ENCODE measurements around the gene TIMM8B. TPM values are rescaled to one million over a fixed set of nuclear protein-coding genes. Genes with fewer than 3 reads are reported as not detected.

TIMM8B gene
- total RNA-seq, 1 experiment from 2014 or later = 62.1 TPM

DNA sequence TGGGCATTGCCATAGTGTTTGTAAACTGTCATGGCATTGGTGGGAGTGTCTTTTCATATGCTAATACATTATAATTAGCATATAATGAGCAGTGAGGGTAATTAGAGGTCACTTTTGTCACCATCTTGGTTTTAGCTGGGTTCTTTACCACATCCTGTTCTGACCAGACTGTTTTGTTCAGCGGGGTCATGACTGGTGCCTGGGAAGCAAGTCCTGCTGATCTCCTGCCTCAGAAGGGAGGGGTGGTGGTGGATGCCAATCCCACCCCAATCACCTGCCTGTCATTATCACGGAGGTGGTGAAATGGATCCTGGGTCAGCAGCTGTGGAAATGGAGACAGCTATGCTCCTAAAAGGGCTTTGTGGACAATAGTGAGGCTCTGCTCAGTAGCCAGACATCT is 46.2 kb upstream of the TIMM8B start:
- Histone ChIP-seq H3K4me1 (ENCODE audit: control insufficient read depth in 1 of 2, insufficient read depth in 2 of 2, low read length in 2 of 2) (peaks cover 42 to 52% of the 10 kb centered on the region in 2 experiments), H3K79me2 (ENCODE audit: insufficient read depth, low read length) (no peaks in the 10 kb centered on the region), H3K27ac (ENCODE audit: low read depth, low read length) (no peak overlapping the region), H3K9me3 (ENCODE audit: control insufficient read depth in 1 of 2, insufficient read depth in 1 of 2, low read depth in 1 of 2, low read length in 2 of 2) (no peaks in the 10 kb centered on the region), H3K4me3 (replicated peaks in 1 of 2; ENCODE audit: low read depth in 1 of 2, low read length in 2 of 2) (no peak overlapping the region), H3K27me3 (ENCODE audit: insufficient read depth, low read length) (no peaks in the 10 kb centered on the region), H3K4me2 (ENCODE audit: low read length) (no peak overlapping the region), H3K9me2 (ENCODE audit: insufficient read depth) (no peaks in the 10 kb centered on the region), H4K20me1 (ENCODE audit: insufficient read depth) (no peaks in the 10 kb centered on the region), H2AFZ (ENCODE audit: low read depth, low read length, poor library complexity, severe bottlenecking) (no peak overlapping the region), H3K9ac (ENCODE audit: low read length) (no peak overlapping the region), H3K36me3 (ENCODE audit: control insufficient read depth in 1 of 2, insufficient read depth in 2 of 2, low read length in 2 of 2) (no peaks in the 10 kb centered on the region)
- TF ChIP-seq YY1 (IDR thresholded peaks at IDR 0.05; ENCODE audit: extremely low read depth, insufficient replicate concordance, low read depth, low read length) = no peak
- no peak for TF ChIP-seq EZH2phosphoT487 (IDR thresholded peaks at IDR 0.05; ENCODE audit: borderline replicate concordance)
- TF ChIP-seq, protein P1, sequence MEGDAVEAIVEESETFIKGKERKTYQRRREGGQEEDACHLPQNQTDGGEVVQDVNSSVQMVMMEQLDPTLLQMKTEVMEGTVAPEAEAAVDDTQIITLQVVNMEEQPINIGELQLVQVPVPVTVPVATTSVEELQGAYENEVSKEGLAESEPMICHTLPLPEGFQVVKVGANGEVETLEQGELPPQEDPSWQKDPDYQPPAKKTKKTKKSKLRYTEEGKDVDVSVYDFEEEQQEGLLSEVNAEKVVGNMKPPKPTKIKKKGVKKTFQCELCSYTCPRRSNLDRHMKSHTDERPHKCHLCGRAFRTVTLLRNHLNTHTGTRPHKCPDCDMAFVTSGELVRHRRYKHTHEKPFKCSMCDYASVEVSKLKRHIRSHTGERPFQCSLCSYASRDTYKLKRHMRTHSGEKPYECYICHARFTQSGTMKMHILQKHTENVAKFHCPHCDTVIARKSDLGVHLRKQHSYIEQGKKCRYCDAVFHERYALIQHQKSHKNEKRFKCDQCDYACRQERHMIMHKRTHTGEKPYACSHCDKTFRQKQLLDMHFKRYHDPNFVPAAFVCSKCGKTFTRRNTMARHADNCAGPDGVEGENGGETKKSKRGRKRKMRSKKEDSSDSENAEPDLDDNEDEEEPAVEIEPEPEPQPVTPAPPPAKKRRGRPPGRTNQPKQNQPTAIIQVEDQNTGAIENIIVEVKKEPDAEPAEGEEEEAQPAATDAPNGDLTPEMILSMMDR (IDR thresholded peaks at IDR 0.05 in 2 of 3, conservative IDR thresholded peaks at IDR 0.05 in 1 of 3; ENCODE audit: borderline replicate concordance in 1 of 3, insufficient read depth in 1 of 3, low read depth in 2 of 3, low read length in 2 of 3) = no peak
- TF ChIP-seq, protein P2, sequence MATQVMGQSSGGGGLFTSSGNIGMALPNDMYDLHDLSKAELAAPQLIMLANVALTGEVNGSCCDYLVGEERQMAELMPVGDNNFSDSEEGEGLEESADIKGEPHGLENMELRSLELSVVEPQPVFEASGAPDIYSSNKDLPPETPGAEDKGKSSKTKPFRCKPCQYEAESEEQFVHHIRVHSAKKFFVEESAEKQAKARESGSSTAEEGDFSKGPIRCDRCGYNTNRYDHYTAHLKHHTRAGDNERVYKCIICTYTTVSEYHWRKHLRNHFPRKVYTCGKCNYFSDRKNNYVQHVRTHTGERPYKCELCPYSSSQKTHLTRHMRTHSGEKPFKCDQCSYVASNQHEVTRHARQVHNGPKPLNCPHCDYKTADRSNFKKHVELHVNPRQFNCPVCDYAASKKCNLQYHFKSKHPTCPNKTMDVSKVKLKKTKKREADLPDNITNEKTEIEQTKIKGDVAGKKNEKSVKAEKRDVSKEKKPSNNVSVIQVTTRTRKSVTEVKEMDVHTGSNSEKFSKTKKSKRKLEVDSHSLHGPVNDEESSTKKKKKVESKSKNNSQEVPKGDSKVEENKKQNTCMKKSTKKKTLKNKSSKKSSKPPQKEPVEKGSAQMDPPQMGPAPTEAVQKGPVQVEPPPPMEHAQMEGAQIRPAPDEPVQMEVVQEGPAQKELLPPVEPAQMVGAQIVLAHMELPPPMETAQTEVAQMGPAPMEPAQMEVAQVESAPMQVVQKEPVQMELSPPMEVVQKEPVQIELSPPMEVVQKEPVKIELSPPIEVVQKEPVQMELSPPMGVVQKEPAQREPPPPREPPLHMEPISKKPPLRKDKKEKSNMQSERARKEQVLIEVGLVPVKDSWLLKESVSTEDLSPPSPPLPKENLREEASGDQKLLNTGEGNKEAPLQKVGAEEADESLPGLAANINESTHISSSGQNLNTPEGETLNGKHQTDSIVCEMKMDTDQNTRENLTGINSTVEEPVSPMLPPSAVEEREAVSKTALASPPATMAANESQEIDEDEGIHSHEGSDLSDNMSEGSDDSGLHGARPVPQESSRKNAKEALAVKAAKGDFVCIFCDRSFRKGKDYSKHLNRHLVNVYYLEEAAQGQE (IDR thresholded peaks at IDR 0.05; ENCODE audit: low read depth) = no peak
- no peak for TF ChIP-seq TCF7L2 (IDR thresholded peaks at IDR 0.05; ENCODE audit: borderline replicate concordance, extremely low read depth, insufficient read depth, insufficient read length)
- no peak for DNase-seq (ENCODE audit: low read depth, low spot score)
- no TSS peak for BruUV-seq (replicated peaks)
- ATAC-seq = no peak
- ChIA-PET RAD21 (ENCODE audit: low non-redundant PET in 1 of 2, low total read pairs in 2 of 2, uncharacterized antibody in 2 of 2, unreplicated experiment in 2 of 2) (no interaction called here), CTCF (no interaction called here), POLR2A (no interaction called here)
- intact Hi-C loops (cut with micrococcal nuclease) = no loop called here

Data from HCT116 (cell line).